Stimulated activated effector memory CD8-positive, alpha-beta T cell treated with anti-CD3 and anti-CD28 coated beads, Interleukin-12 subunit alpha, Interleukin-12 subunit beta, amount 100 ng/mL, for 72 hours (primary cell): ENCODE measurements around the gene GLRX.
"Not testable (repeated sequence)": the region's sequence is repeated elsewhere in the genome, so short reads cannot be mapped to it uniquely, and the experiment has no call there.

Experiments
- ATAC-seq: fragments of 150-1000 bp; cut with Tn5 transposase; 2 replicates; pipeline ENCODE4 v1.10.0; 2021
- DNase-seq, 2 donors: peaks; one replicate each; pipeline ENCODE4 v3.0.0; 2021 to 2022; ENCODE audit warnings: low spot score in 2 of 2
- H3K27ac Mint-ChIP-seq: one replicate; pipeline ENCODE4 v1.8.0; 2022; ENCODE audit warnings: mild to moderate bottlenecking, mixed read lengths
- H3K36me3 Mint-ChIP-seq: one replicate; pipeline ENCODE4 v1.8.0; 2022; ENCODE audit warnings: mild to moderate bottlenecking, mixed read lengths
- H3K4me1 Mint-ChIP-seq: one replicate; pipeline ENCODE4 v1.8.0; 2022; ENCODE audit warnings: mixed read lengths
- H3K4me3 Mint-ChIP-seq: one replicate; pipeline ENCODE4 v1.8.0; 2022; ENCODE audit warnings: mild to moderate bottlenecking, mixed read lengths
- H3K9me3 Mint-ChIP-seq: one replicate; pipeline ENCODE4 v1.8.0; 2022; ENCODE audit warnings: mixed read lengths

Gene GLRX

DNA sequence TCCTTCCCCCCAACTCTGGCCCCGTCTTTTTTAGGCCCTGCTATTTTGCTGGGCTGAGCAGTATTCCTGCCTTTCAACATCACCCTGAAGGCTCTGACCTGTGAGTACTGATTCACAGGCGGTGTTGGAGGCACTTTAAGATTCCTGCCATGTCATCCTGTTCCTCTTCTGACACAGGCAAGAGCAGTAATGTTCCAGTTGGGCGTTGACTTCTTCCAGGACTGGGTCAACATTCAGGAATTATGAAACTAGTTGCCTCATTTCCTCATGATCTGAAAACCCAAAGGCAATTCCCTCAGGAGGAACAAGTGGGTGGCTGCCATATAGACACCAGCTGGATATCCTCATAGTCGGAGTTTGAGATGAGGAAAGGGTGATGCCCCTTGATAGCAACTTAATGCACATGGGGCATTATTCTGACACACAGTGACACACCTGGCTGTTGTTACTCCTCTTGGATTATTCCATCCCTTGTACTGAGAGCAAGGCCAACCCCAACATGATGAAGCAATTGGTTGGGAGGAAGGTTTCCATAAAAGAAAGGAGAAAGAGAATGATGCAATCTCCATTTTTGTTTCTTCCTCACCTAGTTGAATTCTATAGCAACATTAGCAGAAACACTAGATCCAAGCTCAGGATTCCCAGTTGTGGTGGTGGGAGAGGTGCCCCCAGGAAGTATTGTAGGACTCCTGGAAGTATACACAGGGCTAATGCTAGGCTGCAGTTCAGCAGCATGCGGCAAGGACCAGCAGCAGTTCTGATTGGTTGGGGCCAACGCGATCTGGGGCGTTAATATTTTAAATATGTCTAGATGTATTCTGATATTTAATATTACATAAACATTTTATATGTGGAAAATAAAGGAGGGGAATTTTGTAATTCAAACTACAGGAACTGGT lies 19.6 kb upstream of the GLRX start:
- no peak for DNase-seq
- peaks cover 23% of the 10 kb centered on the region for H3K4me1 Mint-ChIP-seq
- peaks cover 8% of the 10 kb centered on the region for H3K36me3 Mint-ChIP-seq
- no peak overlapping the region for H3K4me3 Mint-ChIP-seq
- ATAC-seq: no peak
- peak overlapping the region; percentile 95 for H3K27ac Mint-ChIP-seq
- H3K9me3 Mint-ChIP-seq: no peaks in the 10 kb centered on the region

GRCh38 chr5:95840956-95841705 lies 18.6 kb upstream of the GLRX start:
- DNase-seq: no peak
- Mint-ChIP-seq H3K4me3 (no peak overlapping the region), H3K4me1 (peaks cover 32% of the 10 kb centered on the region), H3K27ac (no peak overlapping the region), H3K36me3 (peaks cover 8% of the 10 kb centered on the region), H3K9me3 (no peaks in the 10 kb centered on the region)
- ATAC-seq: no peak

- Mint-ChIP-seq H3K36me3 (peaks cover 8% of the 10 kb centered on the region), H3K4me1 (peaks cover 42% of the 10 kb centered on the region), H3K4me3 (no peak overlapping the region), H3K27ac (no peak overlapping the region), H3K9me3 (no peaks in the 10 kb centered on the region)
- DNase-seq: no peak
- no peak for ATAC-seq
These were observed 17.1 kb upstream of the GLRX start for GRCh38 chr5:95839658-95840057.

- H3K4me1 Mint-ChIP-seq: peaks cover 52% of the 10 kb centered on the region
- no peak overlapping the region for H3K27ac Mint-ChIP-seq
- DNase-seq (no peak), ATAC-seq (no peak)
- no peaks in the 10 kb centered on the region for H3K9me3 Mint-ChIP-seq
- no peak overlapping the region for H3K4me3 Mint-ChIP-seq
- peaks cover 7% of the 10 kb centered on the region for H3K36me3 Mint-ChIP-seq
These were observed 16.0 kb upstream of the GLRX start for GRCh38 chr5:95838556-95838955.

DNA sequence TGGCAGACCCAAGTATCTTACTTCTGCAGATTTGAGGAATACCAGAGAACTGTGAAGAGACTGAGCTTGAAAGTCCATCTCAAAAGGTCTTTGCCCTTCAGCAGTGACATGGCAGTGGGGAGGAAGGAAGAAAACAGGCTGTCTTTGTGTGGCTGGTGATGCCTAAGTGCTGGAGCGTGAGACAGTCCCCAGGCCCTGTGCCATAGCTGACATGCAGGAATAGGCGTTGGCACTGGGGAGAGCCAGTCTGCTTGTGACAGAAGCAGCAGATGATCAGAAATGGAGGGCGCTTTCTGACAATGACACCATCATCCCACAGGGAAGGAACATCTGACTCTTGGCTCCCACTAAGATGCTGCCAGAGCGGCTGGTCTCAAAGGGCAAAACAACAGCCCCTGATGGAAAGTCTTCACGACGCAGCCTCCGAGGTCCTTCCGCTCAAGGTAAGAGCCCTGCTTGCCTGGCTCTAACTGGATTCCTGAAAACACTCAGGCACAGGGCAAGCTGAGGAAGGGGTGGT lies 15.5 kb upstream of the GLRX start:
- ATAC-seq: no peak
- Mint-ChIP-seq H3K27ac (no peak overlapping the region), H3K4me1 (peaks cover 50% of the 10 kb centered on the region), H3K9me3 (no peaks in the 10 kb centered on the region), H3K36me3 (peaks cover 2% of the 10 kb centered on the region), H3K4me3 (no peak overlapping the region)
- no peak for DNase-seq

DNA sequence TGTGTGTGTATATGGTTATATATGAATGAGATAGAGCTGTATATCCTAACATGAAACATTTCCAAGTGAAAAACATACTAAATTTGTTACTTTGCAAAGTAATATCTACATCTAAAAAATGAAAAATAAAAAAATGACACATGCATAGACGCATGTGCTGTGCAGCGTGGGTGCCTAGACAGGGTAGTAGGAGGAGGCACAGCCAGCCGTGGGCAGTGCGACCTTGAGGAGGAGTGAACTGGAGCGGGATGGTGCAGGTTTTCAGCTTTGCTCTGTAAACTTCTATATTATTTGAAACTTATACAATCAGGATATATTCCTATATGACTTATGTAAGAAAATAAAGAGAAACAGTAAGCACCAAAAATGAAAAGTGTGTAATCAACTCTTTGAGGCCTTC lies 15.0 kb upstream of the GLRX start:
- no peak for DNase-seq
- no peaks in the 10 kb centered on the region for H3K36me3 Mint-ChIP-seq
- H3K27ac Mint-ChIP-seq: no peak overlapping the region
- no peaks in the 10 kb centered on the region for H3K9me3 Mint-ChIP-seq
- ATAC-seq: no peak
- H3K4me1 Mint-ChIP-seq: peaks cover 50% of the 10 kb centered on the region
- H3K4me3 Mint-ChIP-seq: no peak overlapping the region

GRCh38 chr5:95836971-95837370 lies 14.4 kb upstream of the GLRX start:
- H3K4me1 Mint-ChIP-seq: peaks cover 50% of the 10 kb centered on the region
- DNase-seq, H3K36me3 Mint-ChIP-seq, ATAC-seq, H3K9me3 Mint-ChIP-seq: not testable (repeated sequence)
- H3K27ac Mint-ChIP-seq: peak overlapping the region; percentile 92
- peak overlapping the region; percentile 81 for H3K4me3 Mint-ChIP-seq

DNA sequence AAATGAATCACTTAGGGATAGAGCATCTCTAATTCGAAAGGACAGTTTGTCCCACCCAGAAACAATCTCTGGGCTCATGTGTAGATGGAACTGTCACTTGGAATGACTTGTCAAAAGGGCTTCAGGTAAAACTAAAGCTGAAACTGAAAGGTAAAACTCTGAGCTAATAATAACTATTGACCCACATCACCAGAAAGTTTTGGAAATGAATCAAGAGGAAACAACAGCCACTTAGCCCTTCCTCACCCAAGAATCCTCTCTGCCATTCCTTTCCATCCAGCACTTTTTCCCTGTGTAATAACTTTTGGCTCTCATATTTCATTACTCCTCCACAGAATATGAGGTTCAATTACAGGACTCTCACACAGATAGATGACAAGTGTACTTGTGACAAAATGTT lies 14.0 kb upstream of the GLRX start:
- peak overlapping the region; percentile 92 for H3K27ac Mint-ChIP-seq
- no peaks in the 10 kb centered on the region for H3K9me3 Mint-ChIP-seq
- DNase-seq (no peak), ATAC-seq (no peak)
- H3K4me3 Mint-ChIP-seq: peak overlapping the region; percentile 81
- peaks cover 53% of the 10 kb centered on the region for H3K4me1 Mint-ChIP-seq
- no peaks in the 10 kb centered on the region for H3K36me3 Mint-ChIP-seq

DNA sequence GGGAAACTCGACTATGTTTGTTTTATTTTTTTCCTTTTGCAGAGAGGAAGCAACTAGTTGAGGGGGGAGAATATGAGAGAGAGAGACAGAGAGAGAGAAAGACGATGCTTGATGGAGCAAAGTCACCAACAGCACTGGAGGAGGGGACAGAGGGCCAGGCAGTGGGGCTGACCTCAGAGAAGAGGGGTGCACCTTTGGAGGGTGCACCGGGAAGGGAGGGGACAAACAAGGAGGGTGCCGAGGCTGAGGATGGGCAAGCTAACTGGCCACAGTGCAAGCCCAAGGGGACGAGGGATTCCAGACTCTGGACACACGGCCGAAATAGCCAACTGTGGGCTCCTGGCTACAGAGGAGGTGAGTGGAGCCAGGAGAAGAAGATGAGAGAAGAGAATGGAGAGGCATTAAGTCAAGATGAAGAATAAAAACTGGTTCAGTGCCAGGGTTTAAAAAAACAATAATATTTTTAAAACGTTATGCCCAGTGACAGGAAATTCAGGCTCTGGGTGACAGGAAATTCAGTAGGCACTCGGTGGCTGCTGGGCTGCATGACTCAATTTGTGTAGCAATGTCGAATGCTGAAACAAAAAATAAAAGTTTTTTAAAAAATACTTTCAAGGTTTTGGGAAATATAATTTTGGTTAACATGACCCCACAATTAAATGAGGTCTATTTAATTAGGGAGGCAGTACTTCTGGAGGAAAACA lies 13.3 kb upstream of the GLRX start:
- Mint-ChIP-seq H3K4me1 (peaks cover 53% of the 10 kb centered on the region), H3K9me3 (no peaks in the 10 kb centered on the region), H3K27ac (peak overlapping the region; percentile 92), H3K36me3 (no peaks in the 10 kb centered on the region), H3K4me3 (peak overlapping the region; percentile 81)
- ATAC-seq (no peak), DNase-seq (no peak)

DNA sequence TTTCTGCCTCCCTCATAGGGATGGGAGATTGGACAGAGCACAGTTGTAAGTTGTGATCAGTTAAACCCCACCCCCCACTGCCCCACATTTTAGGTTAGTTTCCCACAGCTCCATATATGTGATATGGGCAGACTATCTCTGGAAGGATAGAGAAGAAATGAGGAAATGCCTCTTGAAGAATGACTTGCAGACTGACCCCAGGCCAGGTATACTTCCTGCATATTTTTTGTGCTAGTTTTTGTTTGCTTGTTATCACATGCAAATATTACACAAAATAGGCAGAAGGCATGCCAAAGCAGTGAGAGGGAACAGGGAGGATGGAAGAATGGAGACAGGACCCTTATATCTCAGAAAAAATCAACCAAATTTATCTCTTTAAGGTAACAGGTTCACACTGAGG lies 10.1 kb upstream of the GLRX start:
- Mint-ChIP-seq H3K4me3 (peak overlapping the region; percentile 5), H3K9me3 (no peaks in the 10 kb centered on the region), H3K36me3 (no peaks in the 10 kb centered on the region), H3K4me1 (peaks cover 52% of the 10 kb centered on the region), H3K27ac (peak overlapping the region; percentile 5)
- no peak for ATAC-seq
- no peak for DNase-seq

DNA sequence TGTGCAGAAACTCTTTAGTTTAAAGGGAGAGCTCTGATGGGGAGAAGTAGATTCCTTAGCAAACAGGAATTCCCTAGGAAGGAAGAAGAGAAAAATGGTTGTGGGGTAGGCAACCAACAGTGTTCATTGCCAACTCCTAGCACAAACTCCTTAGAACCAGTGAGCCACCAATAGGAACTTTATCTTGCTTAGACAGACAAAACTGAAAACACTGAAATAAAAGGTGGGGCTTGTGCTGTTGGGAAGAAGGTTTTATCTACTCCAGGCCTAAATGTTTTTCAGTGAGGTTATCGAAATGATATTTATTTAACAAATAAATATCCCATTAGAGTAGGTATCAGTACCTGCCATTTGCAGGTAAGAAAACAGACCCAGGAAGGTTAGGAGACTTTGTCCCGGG lies 7.7 kb upstream of the GLRX start:
- H3K4me1 Mint-ChIP-seq: peaks cover 46% of the 10 kb centered on the region
- H3K36me3 Mint-ChIP-seq: no peaks in the 10 kb centered on the region
- no peaks in the 10 kb centered on the region for H3K9me3 Mint-ChIP-seq

GRCh38 chr5:95827892-95828246 lies 5.3 kb upstream of the GLRX start:
- Mint-ChIP-seq H3K4me3 (no peak overlapping the region), H3K36me3 (peaks cover 8% of the 10 kb centered on the region), H3K27ac (peak overlapping the region; percentile 5), H3K4me1 (peaks cover 45% of the 10 kb centered on the region), H3K9me3 (no peaks in the 10 kb centered on the region)
- ATAC-seq: no peak
- DNase-seq: no peak

More for the DNA sequence above, 7.7 kb upstream of the GLRX start:
- DNase-seq (no peak), ATAC-seq (no peak)
- Mint-ChIP-seq H3K27ac (no peak overlapping the region), H3K4me3 (no peak overlapping the region)

- DNase-seq (no peak), ATAC-seq (no peak)
- H3K9me3 Mint-ChIP-seq: no peaks in the 10 kb centered on the region
- H3K4me3 Mint-ChIP-seq: no peak overlapping the region
- peaks cover 38% of the 10 kb centered on the region for H3K4me1 Mint-ChIP-seq
- peaks cover 8% of the 10 kb centered on the region for H3K36me3 Mint-ChIP-seq
- peak overlapping the region; percentile 5 for H3K27ac Mint-ChIP-seq
These were observed 4.7 kb upstream of the GLRX start for GRCh38 chr5:95826949-95827891.

DNA sequence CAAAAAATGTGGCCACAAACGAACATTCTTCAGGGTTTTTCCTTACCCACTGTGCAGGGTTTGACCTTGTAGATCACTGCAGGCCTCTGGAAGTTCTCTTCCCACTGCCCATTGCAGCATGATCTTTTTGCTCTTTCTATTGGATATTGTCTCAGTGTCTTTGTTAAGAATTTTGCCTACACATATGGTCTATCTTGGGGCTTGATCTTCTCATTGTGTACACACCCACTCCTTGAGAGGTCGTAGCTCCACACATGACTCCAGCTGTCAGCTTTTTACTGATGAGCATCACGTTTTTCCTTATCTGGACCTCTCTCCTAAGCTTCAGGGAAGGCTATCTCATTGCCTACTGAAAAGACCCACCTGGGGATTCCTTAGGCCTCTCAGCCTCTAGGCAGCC lies 3.0 kb upstream of the GLRX start:
- DNase-seq (no peak), ATAC-seq (no peak)
- Mint-ChIP-seq H3K4me1 (peaks cover 43% of the 10 kb centered on the region), H3K9me3 (no peaks in the 10 kb centered on the region), H3K36me3 (peaks cover 8% of the 10 kb centered on the region), H3K27ac (peak overlapping the region; percentile 38), H3K4me3 (no peak overlapping the region)
